Transverse colon (tissue), 3 donors: Measurements from ENCODE around the gene SUPT7L.
"Not testable (repeated sequence)": the region's sequence is repeated elsewhere in the genome, so short reads cannot be mapped to it uniquely, and the experiment has no call there.

Source experiments
- POLR2A ChIP-seq: fragments of 450-650 bp; IDR thresholded peaks from one replicate; pipeline ENCODE4 v1.6.1; 2016; ENCODE audit warnings: antibody characterized with exemption, mild to moderate bottlenecking, moderate library complexity
- TF ChIP-seq, protein P1 (sequence below), 5 experiments: fragments of 200-600 bp in 3 of 5; fragments of 450-650 bp in 2 of 5; sonication (generic) in 3 of 5; IDR thresholded peaks; 1 replicate in 2 of 5; 2 replicates in 3 of 5; pipeline ENCODE4 v1.5.1; 2016 to 2017; ENCODE audit warnings: antibody characterized with exemption in 5 of 5, inconsistent platforms in 3 of 5, mild to moderate bottlenecking in 2 of 5, moderate library complexity in 1 of 5

DNA sequence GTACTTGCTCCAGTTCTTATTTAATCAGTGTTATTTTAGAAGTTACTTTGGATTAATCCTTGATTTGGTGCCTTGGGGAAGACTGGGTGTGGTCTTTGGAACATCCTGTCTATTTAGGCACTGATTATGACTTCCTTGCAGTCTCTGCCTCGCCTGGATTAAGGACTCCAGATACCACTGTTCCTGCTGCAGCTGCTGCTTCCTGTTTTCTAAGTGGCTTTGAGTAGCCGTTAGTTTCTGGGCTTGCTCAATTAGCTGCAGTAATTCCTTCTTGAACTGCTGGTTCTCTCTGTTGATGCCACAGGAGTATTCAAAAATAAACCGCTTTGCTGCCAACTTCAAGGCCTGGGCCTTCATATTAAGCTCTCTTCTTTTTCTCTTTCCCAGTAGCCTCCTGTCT is 36.5 kb downstream of the SUPT7L start:
- TF ChIP-seq, protein P1, sequence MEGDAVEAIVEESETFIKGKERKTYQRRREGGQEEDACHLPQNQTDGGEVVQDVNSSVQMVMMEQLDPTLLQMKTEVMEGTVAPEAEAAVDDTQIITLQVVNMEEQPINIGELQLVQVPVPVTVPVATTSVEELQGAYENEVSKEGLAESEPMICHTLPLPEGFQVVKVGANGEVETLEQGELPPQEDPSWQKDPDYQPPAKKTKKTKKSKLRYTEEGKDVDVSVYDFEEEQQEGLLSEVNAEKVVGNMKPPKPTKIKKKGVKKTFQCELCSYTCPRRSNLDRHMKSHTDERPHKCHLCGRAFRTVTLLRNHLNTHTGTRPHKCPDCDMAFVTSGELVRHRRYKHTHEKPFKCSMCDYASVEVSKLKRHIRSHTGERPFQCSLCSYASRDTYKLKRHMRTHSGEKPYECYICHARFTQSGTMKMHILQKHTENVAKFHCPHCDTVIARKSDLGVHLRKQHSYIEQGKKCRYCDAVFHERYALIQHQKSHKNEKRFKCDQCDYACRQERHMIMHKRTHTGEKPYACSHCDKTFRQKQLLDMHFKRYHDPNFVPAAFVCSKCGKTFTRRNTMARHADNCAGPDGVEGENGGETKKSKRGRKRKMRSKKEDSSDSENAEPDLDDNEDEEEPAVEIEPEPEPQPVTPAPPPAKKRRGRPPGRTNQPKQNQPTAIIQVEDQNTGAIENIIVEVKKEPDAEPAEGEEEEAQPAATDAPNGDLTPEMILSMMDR (IDR thresholded peaks at IDR 0.05) = not testable (repeated sequence)
- TF ChIP-seq POLR2A = not testable (repeated sequence)
